GM23338 (cell line): ENCODE results near the gene AQP11. TPM values are rescaled to one million over a fixed set of nuclear protein-coding genes. Genes with fewer than 3 reads are reported as not detected.

ENCODE experiments used
- ATAC-seq: fragments of 200-7000 bp; cut with Tn5 transposase; 3 replicates; pipeline ENCODE4 v1.9.1; 2020
- DNase-seq: peaks from one replicate; pipeline ENCODE4 v3.0.0-alpha.2; 2015; ENCODE audit warnings: low spot score
- H2AFZ ChIP-seq: fragments of 200-600 bp; sonication (generic); 2 replicates; pipeline ENCODE4 v1.8.0; 2016; ENCODE audit warnings: antibody characterized with exemption, mild to moderate bottlenecking, moderate library complexity
- H3F3A ChIP-seq: fragments of 200-600 bp; sonication (generic); replicated peaks from 2 replicates; pipeline ENCODE4 v1.8.0; 2017; ENCODE audit warnings: antibody characterized with exemption, mixed run types, low read depth
- H3K27ac ChIP-seq: fragments of 200-600 bp; sonication (generic); 2 replicates; pipeline ENCODE4 v1.6.1; 2016; ENCODE audit warnings: low read depth
- H3K27me3 ChIP-seq: fragments of 200-600 bp; sonication (generic); 2 replicates; pipeline ENCODE4 v1.8.0; 2016; ENCODE audit warnings: mild to moderate bottlenecking, mixed run types, moderate library complexity; ENCODE audit not compliant: insufficient read depth
- H3K36me3 ChIP-seq: fragments of 200-600 bp; sonication (generic); 2 replicates; pipeline ENCODE4 v1.8.0; 2016; ENCODE audit warnings: mild to moderate bottlenecking; ENCODE audit not compliant: insufficient read depth
- H3K4me1 ChIP-seq: fragments of 200-600 bp; sonication (generic); 2 replicates; pipeline ENCODE4 v1.8.0; 2016; ENCODE audit warnings: mild to moderate bottlenecking, moderate library complexity; ENCODE audit not compliant: insufficient read depth
- H3K4me2 ChIP-seq: fragments of 200-600 bp; sonication (generic); 2 replicates; pipeline ENCODE4 v1.7.1; 2017; ENCODE audit warnings: mixed run types
- H3K4me3 ChIP-seq: fragments of 200-600 bp; sonication (generic); 2 replicates; pipeline ENCODE4 v1.6.1; 2016; ENCODE audit warnings: mixed run types
- H3K79me2 ChIP-seq: fragments of 200-600 bp; sonication (generic); replicated peaks from 2 replicates; pipeline ENCODE4 v1.8.0; 2017; ENCODE audit warnings: mild to moderate bottlenecking; ENCODE audit not compliant: insufficient read depth
- H3K9me2 ChIP-seq: fragments of 200-600 bp; sonication (generic); 2 replicates; pipeline ENCODE4 v1.8.0; 2017; ENCODE audit not compliant: insufficient read depth
- H4K20me1 ChIP-seq: fragments of 200-600 bp; sonication (generic); replicated peaks from 2 replicates; pipeline ENCODE4 v1.8.0; 2017; ENCODE audit warnings: mild to moderate bottlenecking; ENCODE audit not compliant: insufficient read depth
- H3K27ac Mint-ChIP-seq: 2 replicates; pipeline ENCODE4 v1.8.0; 2020; ENCODE audit warnings: inconsistent platforms, mild to moderate bottlenecking, moderate library complexity, mixed read lengths
- H3K27me3 Mint-ChIP-seq: 3 replicates; pipeline ENCODE4 v1.8.0; 2022; ENCODE audit warnings: low read depth, mild to moderate bottlenecking, moderate library complexity, mixed read lengths, inconsistent platforms; ENCODE audit not compliant: insufficient read depth, poor library complexity
- H3K36me3 Mint-ChIP-seq: 3 replicates; pipeline ENCODE4 v1.8.0; 2021; ENCODE audit warnings: low read depth, mild to moderate bottlenecking, inconsistent platforms, moderate library complexity, mixed read lengths
- H3K4me1 Mint-ChIP-seq: 3 replicates; pipeline ENCODE4 v1.8.0; 2020; ENCODE audit warnings: mild to moderate bottlenecking, inconsistent platforms, mixed read lengths
- H3K4me3 Mint-ChIP-seq: 3 replicates; pipeline ENCODE4 v1.8.0; 2021; ENCODE audit warnings: moderate library complexity, mild to moderate bottlenecking, inconsistent platforms, mixed read lengths
- H3K9me3 Mint-ChIP-seq: 3 replicates; pipeline ENCODE4 v1.8.0; 2020; ENCODE audit warnings: moderate library complexity, mild to moderate bottlenecking, inconsistent platforms, mixed read lengths
- CREB1 ChIP-seq: fragments of 250-450 bp; sonication (Bioruptor Pico); IDR thresholded peaks from 2 replicates; pipeline ENCODE4 v1.5.0; 2020; ENCODE audit warnings: low read depth, mild to moderate bottlenecking, moderate library complexity
- EZH2 ChIP-seq: fragments of 200-600 bp; sonication (generic); IDR thresholded peaks from one replicate; pipeline ENCODE4 v1.8.0; 2017; ENCODE audit warnings: antibody characterized with exemption, mild to moderate bottlenecking, low read depth; ENCODE audit not compliant: unreplicated experiment
- EZH2phosphoT487 ChIP-seq: fragments of 200-600 bp; sonication (generic); IDR thresholded peaks from one replicate; pipeline ENCODE4 v1.8.1; 2018; ENCODE audit warnings: antibody characterized with exemption; ENCODE audit not compliant: unreplicated experiment
- JUNB ChIP-seq: IDR thresholded peaks from one replicate; pipeline ENCODE4 v1.6.1; 2016; ENCODE audit warnings: antibody characterized with exemption; ENCODE audit not compliant: unreplicated experiment
- NANOG ChIP-seq: IDR thresholded peaks from 2 replicates; pipeline ENCODE4 v1.6.1; 2016; ENCODE audit warnings: antibody characterized with exemption, borderline replicate concordance
- POLR2AphosphoS5 ChIP-seq: IDR thresholded peaks from 2 replicates; pipeline ENCODE4 v1.6.1; 2016; ENCODE audit warnings: antibody characterized with exemption, low read depth
- STAT1 ChIP-seq: IDR thresholded peaks from one replicate; pipeline ENCODE4 v1.6.1; 2016; ENCODE audit warnings: antibody characterized with exemption; ENCODE audit not compliant: unreplicated experiment
- ZNF114 ChIP-seq: fragments of 250-450 bp; sonication (Bioruptor Pico); IDR thresholded peaks from 2 replicates; pipeline ENCODE4 v1.5.0; 2020; ENCODE audit warnings: mild to moderate bottlenecking, moderate library complexity
- ZNF331 ChIP-seq: fragments of 250-450 bp; sonication (Bioruptor Pico); IDR thresholded peaks from 2 replicates; pipeline ENCODE4 v1.5.0; 2020; ENCODE audit warnings: low read depth, mild to moderate bottlenecking, moderate library complexity
- polyA plus RNA-seq: library from polyadenylated mRNA; unstranded; fragments of >200 nt; fragmentation: Nextera tagmentation; extraction: Ambion mirVana; gene quantifications from 2 replicates; pipeline ENCODE4 v1.2.1, GENCODE V29; 2016
- total RNA-seq: library from RNA; depleted of rRNA; stranded (reverse); fragments of >200 nt; shearing (Covaris generic); gene quantifications from 2 replicates; pipeline ENCODE4 v1.2.3, GENCODE V29; 2014
- TF ChIP-seq, protein P1 (sequence below), 2 experiments: fragments of 200-600 bp in 1 of 2; sonication (generic) in 1 of 2; conservative IDR thresholded peaks; 2 replicates each; pipeline versions ENCODE4 v1.5.1 to v1.6.1; 2016 to 2017; ENCODE audit warnings: antibody characterized with exemption in 2 of 2, low read depth in 2 of 2, mild to moderate bottlenecking in 2 of 2, moderate library complexity in 1 of 2
- TF ChIP-seq, protein P2 (sequence below): fragments of 250-450 bp; sonication (Bioruptor Pico); IDR thresholded peaks from 2 replicates; pipeline ENCODE4 v1.5.0; 2020; ENCODE audit warnings: mild to moderate bottlenecking, moderate library complexity
- TF ChIP-seq, protein P3 (sequence below): IDR thresholded peaks from one replicate; pipeline ENCODE4 v1.6.1; 2018; ENCODE audit warnings: antibody characterized with exemption; ENCODE audit not compliant: unreplicated experiment
- TF ChIP-seq, protein P4 (sequence below): IDR thresholded peaks from 2 replicates; pipeline ENCODE4 v1.6.1; 2016; ENCODE audit warnings: antibody characterized with exemption

Gene AQP11
- total and polyA plus RNA-seq, 2 experiments from 2014 or later = 1.8 to 3.4 TPM

DNA sequence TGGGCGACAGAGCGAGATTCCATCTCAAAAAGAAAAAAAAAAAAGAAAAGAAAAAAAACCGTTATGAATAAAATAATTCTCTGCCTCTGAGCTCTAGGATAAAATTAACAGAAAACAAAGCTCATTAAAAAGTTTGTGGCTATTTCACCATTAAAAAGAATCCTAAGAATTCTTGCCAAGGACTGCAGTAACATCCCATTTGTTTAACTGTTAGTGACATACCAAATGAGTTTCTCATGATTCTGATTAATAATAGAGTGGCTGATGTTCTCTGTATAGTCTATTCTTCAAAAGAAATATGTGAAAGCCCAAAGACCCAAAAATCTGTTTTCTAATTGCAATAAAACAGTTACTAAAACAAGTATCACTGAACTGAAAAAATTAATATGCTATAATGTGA is 28.1 kb downstream of the AQP11 start:
- Mint-ChIP-seq H3K27ac (no peak overlapping the region), H3K36me3 (peaks cover 79% of the 10 kb centered on the region)
- no peak for DNase-seq

More for the DNA sequence above, 28.1 kb downstream of the AQP11 start:
- Histone ChIP-seq H4K20me1 (no peaks in the 10 kb centered on the region), H3K4me1 (no peaks in the 10 kb centered on the region), H3K9me2 (no peaks in the 10 kb centered on the region), H3K27me3 (no peaks in the 10 kb centered on the region), H3K36me3 (peaks cover 38% of the 10 kb centered on the region), H3F3A (0 out of 2 replicates have a peak, but pooled peaks cover 3% of the 10 kb centered on the region), H3K4me3 (no peak overlapping the region), H3K79me2 (no peaks in the 10 kb centered on the region), H3K27ac (no peak overlapping the region), H3K4me2 (no peak overlapping the region), H2AFZ (no peak overlapping the region)
- no peak for TF ChIP-seq JUNB
- TF ChIP-seq, protein P1, sequence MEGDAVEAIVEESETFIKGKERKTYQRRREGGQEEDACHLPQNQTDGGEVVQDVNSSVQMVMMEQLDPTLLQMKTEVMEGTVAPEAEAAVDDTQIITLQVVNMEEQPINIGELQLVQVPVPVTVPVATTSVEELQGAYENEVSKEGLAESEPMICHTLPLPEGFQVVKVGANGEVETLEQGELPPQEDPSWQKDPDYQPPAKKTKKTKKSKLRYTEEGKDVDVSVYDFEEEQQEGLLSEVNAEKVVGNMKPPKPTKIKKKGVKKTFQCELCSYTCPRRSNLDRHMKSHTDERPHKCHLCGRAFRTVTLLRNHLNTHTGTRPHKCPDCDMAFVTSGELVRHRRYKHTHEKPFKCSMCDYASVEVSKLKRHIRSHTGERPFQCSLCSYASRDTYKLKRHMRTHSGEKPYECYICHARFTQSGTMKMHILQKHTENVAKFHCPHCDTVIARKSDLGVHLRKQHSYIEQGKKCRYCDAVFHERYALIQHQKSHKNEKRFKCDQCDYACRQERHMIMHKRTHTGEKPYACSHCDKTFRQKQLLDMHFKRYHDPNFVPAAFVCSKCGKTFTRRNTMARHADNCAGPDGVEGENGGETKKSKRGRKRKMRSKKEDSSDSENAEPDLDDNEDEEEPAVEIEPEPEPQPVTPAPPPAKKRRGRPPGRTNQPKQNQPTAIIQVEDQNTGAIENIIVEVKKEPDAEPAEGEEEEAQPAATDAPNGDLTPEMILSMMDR (conservative IDR thresholded peaks at IDR 0.05; ENCODE audit: low read depth in 2 of 2) = no peak
- TF ChIP-seq EZH2 = no peak
- TF ChIP-seq, protein P2, sequence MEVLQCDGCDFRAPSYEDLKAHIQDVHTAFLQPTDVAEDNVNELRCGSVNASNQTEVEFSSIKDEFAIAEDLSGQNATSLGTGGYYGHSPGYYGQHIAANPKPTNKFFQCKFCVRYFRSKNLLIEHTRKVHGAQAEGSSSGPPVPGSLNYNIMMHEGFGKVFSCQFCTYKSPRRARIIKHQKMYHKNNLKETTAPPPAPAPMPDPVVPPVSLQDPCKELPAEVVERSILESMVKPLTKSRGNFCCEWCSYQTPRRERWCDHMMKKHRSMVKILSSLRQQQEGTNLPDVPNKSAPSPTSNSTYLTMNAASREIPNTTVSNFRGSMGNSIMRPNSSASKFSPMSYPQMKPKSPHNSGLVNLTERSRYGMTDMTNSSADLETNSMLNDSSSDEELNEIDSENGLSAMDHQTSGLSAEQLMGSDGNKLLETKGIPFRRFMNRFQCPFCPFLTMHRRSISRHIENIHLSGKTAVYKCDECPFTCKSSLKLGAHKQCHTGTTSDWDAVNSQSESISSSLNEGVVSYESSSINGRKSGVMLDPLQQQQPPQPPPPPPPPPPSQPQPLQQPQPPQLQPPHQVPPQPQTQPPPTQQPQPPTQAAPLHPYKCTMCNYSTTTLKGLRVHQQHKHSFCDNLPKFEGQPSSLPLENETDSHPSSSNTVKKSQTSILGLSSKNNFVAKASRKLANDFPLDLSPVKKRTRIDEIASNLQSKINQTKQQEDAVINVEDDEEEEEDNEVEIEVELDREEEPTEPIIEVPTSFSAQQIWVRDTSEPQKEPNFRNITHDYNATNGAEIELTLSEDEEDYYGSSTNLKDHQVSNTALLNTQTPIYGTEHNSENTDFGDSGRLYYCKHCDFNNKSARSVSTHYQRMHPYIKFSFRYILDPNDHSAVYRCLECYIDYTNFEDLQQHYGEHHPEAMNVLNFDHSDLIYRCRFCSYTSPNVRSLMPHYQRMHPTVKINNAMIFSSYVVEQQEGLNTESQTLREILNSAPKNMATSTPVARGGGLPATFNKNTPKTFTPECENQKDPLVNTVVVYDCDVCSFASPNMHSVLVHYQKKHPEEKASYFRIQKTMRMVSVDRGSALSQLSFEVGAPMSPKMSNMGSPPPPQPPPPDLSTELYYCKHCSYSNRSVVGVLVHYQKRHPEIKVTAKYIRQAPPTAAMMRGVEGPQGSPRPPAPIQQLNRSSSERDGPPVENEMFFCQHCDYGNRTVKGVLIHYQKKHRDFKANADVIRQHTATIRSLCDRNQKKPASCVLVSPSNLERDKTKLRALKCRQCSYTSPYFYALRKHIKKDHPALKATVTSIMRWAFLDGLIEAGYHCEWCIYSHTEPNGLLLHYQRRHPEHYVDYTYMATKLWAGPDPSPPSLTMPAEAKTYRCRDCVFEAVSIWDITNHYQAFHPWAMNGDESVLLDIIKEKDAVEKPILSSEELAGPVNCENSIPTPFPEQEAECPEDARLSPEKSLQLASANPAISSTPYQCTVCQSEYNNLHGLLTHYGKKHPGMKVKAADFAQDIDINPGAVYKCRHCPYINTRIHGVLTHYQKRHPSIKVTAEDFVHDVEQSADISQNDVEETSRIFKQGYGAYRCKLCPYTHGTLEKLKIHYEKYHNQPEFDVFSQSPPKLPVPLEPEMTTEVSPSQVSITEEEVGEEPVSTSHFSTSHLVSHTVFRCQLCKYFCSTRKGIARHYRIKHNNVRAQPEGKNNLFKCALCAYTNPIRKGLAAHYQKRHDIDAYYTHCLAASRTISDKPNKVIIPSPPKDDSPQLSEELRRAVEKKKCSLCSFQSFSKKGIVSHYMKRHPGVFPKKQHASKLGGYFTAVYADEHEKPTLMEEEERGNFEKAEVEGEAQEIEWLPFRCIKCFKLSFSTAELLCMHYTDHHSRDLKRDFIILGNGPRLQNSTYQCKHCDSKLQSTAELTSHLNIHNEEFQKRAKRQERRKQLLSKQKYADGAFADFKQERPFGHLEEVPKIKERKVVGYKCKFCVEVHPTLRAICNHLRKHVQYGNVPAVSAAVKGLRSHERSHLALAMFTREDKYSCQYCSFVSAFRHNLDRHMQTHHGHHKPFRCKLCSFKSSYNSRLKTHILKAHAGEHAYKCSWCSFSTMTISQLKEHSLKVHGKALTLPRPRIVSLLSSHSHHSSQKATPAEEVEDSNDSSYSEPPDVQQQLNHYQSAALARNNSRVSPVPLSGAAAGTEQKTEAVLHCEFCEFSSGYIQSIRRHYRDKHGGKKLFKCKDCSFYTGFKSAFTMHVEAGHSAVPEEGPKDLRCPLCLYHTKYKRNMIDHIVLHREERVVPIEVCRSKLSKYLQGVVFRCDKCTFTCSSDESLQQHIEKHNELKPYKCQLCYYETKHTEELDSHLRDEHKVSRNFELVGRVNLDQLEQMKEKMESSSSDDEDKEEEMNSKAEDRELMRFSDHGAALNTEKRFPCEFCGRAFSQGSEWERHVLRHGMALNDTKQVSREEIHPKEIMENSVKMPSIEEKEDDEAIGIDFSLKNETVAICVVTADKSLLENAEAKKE (CRISPR knock-in tag) = no peak
- no peak for TF ChIP-seq EZH2phosphoT487
- TF ChIP-seq, protein P3, sequence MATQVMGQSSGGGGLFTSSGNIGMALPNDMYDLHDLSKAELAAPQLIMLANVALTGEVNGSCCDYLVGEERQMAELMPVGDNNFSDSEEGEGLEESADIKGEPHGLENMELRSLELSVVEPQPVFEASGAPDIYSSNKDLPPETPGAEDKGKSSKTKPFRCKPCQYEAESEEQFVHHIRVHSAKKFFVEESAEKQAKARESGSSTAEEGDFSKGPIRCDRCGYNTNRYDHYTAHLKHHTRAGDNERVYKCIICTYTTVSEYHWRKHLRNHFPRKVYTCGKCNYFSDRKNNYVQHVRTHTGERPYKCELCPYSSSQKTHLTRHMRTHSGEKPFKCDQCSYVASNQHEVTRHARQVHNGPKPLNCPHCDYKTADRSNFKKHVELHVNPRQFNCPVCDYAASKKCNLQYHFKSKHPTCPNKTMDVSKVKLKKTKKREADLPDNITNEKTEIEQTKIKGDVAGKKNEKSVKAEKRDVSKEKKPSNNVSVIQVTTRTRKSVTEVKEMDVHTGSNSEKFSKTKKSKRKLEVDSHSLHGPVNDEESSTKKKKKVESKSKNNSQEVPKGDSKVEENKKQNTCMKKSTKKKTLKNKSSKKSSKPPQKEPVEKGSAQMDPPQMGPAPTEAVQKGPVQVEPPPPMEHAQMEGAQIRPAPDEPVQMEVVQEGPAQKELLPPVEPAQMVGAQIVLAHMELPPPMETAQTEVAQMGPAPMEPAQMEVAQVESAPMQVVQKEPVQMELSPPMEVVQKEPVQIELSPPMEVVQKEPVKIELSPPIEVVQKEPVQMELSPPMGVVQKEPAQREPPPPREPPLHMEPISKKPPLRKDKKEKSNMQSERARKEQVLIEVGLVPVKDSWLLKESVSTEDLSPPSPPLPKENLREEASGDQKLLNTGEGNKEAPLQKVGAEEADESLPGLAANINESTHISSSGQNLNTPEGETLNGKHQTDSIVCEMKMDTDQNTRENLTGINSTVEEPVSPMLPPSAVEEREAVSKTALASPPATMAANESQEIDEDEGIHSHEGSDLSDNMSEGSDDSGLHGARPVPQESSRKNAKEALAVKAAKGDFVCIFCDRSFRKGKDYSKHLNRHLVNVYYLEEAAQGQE = no peak
- no peak for TF ChIP-seq STAT1
- TF ChIP-seq, protein P4, sequence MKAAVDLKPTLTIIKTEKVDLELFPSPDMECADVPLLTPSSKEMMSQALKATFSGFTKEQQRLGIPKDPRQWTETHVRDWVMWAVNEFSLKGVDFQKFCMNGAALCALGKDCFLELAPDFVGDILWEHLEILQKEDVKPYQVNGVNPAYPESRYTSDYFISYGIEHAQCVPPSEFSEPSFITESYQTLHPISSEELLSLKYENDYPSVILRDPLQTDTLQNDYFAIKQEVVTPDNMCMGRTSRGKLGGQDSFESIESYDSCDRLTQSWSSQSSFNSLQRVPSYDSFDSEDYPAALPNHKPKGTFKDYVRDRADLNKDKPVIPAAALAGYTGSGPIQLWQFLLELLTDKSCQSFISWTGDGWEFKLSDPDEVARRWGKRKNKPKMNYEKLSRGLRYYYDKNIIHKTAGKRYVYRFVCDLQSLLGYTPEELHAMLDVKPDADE = no peak
- no peak for TF ChIP-seq ZNF331 (CRISPR knock-in tag)
- no peak for TF ChIP-seq ZNF114 (CRISPR knock-in tag)
- no peak for TF ChIP-seq NANOG
- no peak for TF ChIP-seq POLR2AphosphoS5
- no peak for TF ChIP-seq CREB1 (CRISPR knock-in tag)
- no peak for ATAC-seq
- Mint-ChIP-seq H3K27me3 (no peaks in the 10 kb centered on the region), H3K4me1 (no peaks in the 10 kb centered on the region), H3K9me3 (no peaks in the 10 kb centered on the region), H3K4me3 (no peak overlapping the region)
